NCI-H1417 treated with DMSO at 0.1 percent for 48 hours (cell line): Measurements from ENCODE around the gene PEX26.
"Not testable (repeated sequence)": the region's sequence is repeated elsewhere in the genome, so short reads cannot be mapped to it uniquely, and the experiment has no call there.

Experiments
- DNase-seq: peaks from one replicate; lab custom pipeline; 2025; lab: John Stamatoyannopoulos, UW

The PEX26 gene

GRCh38 chr22:18071307-18071967 lies 6.4 kb upstream of the PEX26 start:
- DNase-seq = not testable (repeated sequence)

DNA sequence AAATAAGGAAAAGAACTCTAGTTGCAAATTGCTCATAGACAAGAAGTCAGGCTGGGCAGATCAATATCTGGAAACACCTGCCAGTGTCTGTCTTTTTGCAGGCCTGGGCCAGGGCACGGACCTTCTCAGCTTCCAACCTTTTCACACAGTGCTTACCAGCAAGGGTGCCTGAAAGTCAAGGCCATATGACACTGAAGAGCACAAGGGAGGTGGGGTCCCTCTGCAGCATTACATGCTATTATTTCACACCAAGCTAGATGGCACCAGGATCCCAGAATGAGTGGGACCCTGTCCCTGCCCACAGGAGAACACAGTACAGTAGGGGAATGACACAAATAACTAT lies 5.9 kb upstream of the PEX26 start:
- DNase-seq = no peak

- DNase-seq = no peak
These were observed 4.3 kb upstream of the PEX26 start for GRCh38 chr22:18073467-18073866.

DNA sequence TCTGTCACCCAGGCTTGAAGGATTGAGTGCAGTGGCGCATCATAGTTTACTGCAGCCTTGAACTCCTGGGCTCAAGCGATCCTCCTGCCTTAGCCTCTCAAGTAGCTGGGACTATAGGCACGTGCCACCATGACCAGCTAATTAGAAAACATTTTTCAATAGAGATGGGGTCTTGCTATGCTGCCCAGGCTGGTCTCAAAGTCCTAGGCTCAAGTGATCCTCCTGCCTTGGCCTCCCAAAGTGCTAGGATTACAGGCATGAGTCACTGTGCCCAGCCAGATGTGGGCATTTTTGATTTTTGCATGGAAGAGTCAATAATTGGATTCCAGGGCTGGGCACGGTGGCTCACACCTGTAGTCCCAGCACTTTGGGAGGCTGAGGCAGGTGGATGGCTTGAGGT lies 3.9 kb upstream of the PEX26 start:
- DNase-seq = not testable (repeated sequence)

GRCh38 chr22:18075101-18075719 lies 2.6 kb upstream of the PEX26 start:
- DNase-seq = no peak

- no peak for DNase-seq
These were observed 1.9 kb upstream of the PEX26 start for GRCh38 chr22:18075720-18076497.

- no peak for DNase-seq
These were observed 627 bp upstream of the PEX26 start for GRCh38 chr22:18077087-18077638.

DNA sequence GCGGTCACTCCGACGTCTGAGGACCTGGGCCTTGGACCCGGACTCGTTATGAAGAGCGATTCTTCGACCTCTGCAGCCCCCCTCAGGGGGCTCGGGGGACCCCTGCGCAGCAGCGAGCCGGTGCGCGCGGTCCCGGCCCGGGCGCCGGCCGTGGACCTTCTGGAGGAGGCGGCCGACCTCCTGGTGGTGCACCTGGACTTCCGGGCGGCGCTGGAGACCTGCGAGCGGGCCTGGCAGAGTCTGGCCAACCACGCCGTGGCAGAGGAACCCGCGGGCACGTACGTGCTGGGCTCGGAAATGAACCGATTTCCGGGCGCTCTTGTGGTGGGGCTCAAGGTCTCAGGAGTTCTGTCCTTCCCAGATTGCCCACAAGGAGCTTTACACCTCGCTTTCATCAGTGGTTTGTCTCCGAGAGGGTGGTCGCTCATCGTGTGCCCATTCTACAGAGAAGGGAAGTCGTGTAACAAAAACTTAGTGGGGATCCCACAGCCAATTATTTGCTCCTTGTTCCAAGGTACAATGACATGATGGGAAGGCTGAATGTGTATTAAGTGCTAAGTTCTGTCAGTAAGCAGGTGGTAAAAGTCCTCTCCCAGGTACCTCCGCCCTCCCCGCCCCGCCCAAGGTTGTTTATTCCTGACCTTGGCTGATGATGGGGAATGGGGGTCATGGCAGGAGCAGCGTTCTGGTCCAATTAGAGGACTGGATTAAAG lies 695 bp downstream of the PEX26 start:
- DNase-seq = no peak

DNA sequence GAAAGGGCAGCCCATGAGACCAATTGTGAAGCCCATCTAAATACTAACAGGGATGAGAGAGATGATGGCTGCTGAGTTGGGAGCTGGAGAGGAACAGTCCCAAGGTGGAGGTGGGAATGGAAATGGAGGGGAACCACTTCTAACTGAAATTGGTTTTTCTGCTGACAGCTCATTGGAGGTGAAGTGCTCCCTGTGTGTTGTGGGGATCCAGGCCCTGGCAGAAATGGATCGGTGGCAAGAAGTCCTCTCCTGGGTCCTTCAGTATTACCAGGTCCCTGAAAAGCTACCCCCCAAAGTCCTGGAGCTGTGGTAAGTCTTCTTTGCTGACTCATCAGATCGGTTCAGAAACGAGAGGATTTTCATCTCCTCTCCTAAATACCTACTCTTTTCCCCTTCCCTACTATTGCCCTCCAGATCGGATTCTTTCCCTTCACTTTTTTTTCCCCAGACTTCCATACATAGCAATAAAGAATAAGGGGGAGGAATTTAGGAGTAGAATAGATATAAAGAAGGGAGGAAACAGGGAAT lies 2.0 kb downstream of the PEX26 start:
- DNase-seq = no peak

DNA sequence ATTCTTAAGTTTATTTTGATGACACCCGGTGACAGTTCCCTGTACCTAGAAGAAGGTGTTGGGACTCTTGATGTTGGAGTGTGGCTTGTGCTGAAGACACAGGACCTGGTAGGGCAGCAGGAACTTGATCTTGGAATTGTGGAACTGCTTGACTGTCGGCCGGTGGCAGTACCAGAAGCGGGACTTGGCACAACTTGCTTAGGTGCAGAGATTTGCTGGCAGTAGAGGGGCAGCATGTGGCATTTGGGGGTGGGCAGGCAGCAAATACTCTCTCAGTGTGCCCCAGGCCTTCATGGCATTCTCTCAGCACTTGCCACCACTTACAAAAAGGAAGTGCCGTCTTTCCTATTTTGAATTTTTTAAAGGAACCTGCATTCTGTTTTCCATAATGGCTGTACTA lies 3.6 kb downstream of the PEX26 start:
- DNase-seq = no peak

GRCh38 chr22:18082467-18082866 lies 4.7 kb downstream of the PEX26 start:
- no peak for DNase-seq

GRCh38 chr22:18083406-18083805 lies 5.6 kb downstream of the PEX26 start:
- no peak for DNase-seq

GRCh38 chr22:18085188-18085587 lies 7.4 kb downstream of the PEX26 start:
- no peak for DNase-seq

DNA sequence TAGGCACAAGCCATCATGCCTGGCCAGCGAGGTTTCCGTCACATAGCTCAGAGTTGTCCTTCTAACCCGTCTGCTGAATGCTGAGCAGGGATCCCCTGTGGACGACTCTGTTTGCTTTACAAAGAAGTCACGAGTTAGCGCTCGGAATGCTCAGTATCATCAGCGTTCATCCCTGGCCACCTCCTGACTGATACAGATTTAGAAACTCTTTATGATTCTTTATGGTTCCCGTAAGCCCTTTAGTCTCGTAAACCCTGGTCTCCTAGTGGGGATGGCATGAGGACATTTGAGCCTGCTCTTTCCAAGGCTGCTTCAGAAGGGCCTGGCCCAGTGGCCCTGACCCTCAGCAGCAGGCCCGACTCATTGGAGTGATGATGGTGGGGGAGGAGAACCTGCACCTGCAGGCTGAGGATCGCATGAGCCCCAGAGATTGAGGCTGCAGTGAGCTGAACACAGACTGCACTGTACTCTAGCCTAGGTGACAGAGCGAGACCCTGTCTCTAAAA lies 9.6 kb downstream of the PEX26 start:
- no peak for DNase-seq

DNA sequence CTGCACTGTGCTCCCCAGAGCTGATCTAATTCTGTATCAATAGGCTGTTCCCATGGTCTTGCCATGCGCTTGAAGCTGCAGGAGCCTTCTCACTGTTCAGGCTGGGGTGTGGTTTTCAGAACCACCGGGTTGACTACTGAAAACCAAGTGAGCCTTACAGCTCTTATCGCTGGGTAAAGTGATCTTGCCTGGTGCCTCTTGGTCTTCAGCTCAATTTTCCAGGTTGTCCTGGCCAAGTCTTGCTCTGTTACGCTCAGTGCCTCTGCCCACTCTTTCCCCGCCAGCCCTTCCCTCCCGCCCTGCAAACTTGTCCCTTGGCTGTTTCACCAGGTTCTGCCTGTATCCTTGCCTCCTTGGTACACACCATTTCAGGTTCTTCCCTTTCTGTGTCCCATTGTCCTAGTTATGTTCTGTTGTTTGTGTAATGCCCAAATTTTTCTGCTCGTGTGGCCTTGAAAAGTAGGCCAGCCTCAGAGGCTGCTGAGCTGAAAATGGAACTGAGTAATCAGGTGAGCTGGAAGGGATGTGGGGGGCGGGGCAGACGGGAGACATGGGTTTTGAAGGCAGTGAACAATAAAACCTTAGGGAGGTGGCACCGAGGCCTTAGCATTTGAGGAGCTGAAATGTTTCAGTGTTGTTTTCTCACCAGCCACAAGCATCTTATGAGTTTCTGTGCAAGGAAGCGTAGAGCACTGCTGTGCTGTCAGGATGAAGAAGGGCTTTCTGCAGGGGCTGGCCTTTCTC lies 11.2 kb downstream of the PEX26 start:
- DNase-seq = no peak

- DNase-seq = no peak
These were observed 12.5 kb downstream of the PEX26 start for GRCh38 chr22:18090286-18090685.

DNA sequence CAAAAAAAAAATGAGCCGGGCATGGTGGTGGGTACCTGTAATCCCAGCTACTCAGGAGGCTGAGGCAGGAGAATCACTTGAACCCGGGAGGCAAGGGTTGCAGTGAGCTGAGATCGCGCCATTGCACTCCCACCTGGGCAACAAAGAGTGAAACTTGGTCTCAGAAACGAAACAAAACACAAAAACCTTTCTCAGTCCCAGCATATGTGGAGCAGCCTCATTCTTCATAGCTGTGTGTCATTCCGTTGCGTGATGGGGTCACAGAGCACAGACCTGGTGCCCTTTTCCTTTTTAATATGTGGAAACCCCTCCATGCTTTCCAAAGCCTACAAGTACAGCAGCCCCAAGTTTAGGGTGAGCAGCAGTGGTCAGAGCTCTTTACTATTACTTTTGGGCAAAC lies 13.7 kb downstream of the PEX26 start:
- no peak for DNase-seq

GRCh38 chr22:18091916-18092526 lies 14.2 kb downstream of the PEX26 start:
- no peak for DNase-seq

- DNase-seq = no peak
These were observed 15.9 kb downstream of the PEX26 start for GRCh38 chr22:18093661-18094060.

DNA sequence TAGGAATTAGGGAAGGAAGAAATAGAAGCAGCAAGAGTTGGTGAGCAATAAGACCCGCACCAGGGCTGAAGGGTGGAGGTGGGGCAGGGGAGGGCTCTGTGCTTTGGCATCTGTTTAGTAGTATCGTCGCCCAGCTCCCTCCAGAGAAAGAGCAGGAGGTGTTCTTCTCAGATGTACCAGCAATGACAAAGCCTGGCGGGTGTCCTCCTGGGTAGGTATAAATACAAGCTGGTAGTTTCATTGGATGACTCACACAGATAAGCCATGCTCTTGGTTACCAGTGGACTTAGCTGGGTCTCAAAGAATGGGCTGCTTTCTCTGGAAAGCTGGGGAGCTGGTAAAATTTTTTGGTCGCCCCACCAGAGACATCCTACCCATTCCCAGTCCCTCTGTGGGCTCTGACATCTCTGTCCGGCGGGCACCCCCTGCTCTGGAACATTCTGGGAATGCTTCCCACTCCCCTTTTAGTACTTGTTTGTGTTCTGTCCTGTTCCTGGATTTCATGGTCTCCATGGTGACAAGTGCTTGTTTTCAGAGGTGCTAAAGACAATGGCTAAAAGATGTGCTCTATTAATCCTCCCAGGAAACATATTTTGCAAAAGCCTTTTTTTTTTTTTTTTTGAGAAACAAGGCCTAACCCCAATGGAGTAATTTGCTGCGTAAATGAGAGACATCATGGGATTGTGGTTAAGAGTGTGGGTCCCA lies 17.5 kb downstream of the PEX26 start:
- DNase-seq = no peak
